SK-N-MC (cell line): ENCODE measurements around the gene DCAF8.

Experiments used
- EZH2 ChIP-seq: fragments of 200-600 bp; sonication (generic); IDR thresholded peaks from one replicate; pipeline ENCODE4 v1.6.1; 2017; ENCODE audit warnings: antibody characterized with exemption
- POLR2AphosphoS5 ChIP-seq: IDR thresholded peaks from 2 replicates; pipeline ENCODE4 v1.6.1; 2012; ENCODE audit warnings: mild to moderate bottlenecking, low read depth, low read length, borderline replicate concordance

DNA sequence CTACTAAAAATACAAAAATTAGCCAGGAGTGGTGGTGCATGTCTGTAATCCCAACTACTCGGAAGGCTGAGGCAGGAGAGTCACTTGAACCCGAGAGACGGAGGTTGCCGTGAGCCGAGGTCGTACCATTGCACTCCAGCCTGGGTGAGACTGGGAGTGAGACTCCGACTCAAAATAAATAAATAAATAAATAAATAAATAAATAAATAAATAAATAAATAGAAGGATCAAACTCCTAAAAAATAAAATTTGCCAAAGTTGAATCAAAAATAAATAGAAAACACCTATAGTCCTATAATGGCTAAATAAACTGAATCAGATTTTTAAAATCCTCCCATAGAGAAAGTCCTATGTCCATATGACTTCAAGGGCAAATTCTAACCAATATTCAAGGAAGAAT is 37.8 kb upstream of the DCAF8 start:
- TF ChIP-seq POLR2AphosphoS5 (no peak), EZH2 (no peak)
